GM12873 (cell line): ENCODE results near the gene NOP14.

Experiments used
- TF ChIP-seq, protein P1 (sequence below): IDR thresholded peaks from 2 replicates; pipeline ENCODE4 v1.5.1; 2012; ENCODE audit warnings: low read depth, mild to moderate bottlenecking, moderate library complexity, low read length, control low read depth; ENCODE audit not compliant: insufficient read depth; ENCODE audit errors: missing control alignments

The NOP14 gene

DNA sequence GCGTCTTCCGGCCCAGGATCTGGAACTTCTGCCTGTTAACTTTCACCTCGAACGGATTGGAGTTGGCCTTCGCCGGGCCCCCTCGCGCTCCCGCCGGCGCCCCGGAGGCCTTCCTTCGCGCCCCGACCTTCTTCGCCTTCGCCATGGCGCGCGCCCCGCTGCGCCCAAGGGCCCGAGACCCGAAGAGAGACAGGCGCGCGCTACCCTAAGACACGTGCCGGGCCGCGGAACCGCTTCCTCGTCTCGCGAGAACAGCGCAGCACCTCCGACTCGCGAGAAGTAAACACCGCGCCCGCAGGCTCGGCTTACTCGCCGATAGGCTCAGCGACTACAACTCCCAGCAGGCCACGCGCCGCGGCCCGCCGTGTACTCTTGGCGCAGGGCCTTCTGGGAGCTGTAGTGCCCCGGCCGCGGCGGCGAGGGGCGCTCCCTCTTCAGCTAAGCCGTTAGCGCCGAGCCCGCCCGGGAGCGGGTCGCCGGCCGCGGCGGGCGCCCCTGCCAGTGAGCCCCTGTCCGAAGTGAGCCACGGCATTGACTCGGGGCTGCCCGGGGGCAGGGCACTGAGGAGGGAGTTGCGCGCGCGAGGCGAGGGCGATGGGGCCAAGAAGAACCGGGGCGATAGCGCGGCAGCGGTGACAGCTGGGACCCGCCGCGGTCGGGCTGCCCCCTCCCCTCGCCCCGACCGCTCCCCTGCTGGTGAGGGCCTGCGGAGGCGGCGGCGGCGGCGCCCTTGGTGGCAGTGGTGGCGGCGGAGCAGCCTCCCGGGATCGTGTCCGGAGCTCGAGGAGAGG, at the start of gene NOP14, which contains the start of gene GRK4:
Gene NOP14 (minus strand): TSS at position 232 of the 791 bp plus-strand sequence. CDS start 87 bp downstream, at position 145.
Gene GRK4 (plus strand): TSS at position 397 of the 791 bp plus-strand sequence. CDS start 500 bp downstream, outside the sequence.
- TF ChIP-seq, protein P1, sequence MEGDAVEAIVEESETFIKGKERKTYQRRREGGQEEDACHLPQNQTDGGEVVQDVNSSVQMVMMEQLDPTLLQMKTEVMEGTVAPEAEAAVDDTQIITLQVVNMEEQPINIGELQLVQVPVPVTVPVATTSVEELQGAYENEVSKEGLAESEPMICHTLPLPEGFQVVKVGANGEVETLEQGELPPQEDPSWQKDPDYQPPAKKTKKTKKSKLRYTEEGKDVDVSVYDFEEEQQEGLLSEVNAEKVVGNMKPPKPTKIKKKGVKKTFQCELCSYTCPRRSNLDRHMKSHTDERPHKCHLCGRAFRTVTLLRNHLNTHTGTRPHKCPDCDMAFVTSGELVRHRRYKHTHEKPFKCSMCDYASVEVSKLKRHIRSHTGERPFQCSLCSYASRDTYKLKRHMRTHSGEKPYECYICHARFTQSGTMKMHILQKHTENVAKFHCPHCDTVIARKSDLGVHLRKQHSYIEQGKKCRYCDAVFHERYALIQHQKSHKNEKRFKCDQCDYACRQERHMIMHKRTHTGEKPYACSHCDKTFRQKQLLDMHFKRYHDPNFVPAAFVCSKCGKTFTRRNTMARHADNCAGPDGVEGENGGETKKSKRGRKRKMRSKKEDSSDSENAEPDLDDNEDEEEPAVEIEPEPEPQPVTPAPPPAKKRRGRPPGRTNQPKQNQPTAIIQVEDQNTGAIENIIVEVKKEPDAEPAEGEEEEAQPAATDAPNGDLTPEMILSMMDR, result no peak

DNA sequence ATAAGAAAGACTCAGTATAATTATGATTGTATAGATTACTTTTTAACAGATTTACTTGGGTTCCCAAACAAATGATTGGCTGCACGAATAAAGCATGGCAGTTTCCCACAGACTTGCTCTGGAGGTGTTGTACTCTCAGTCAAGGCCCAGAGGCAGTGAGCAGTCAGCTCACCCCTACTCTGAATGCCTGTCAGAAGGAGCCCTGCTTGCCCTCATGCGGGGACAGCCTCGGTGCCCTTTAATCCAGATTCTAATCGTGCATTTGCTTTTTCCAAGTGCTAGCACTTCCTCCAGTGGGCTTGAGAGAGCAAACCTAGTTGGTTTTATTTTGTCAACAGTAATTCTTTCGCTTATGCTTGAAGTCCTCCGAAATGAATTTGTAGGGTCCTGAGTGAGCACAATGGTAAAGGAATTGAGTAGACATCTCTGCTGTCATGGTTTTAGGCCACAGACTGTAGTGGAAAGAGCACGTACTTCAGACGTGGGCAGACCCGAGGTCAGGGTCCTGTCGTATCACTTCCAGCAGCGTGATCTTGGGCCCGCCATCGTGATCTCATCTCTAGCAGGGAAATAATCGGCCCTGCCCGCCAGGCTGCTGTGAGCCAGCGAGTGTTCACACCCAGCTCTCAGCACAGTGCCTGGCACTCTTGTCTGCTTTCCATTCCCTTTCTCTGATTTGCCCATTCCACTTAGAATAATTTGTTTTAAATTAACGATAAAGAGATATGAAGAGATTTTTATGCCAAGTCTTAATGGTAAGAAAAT, 48.4 kb upstream of the NOP14 start:
- TF ChIP-seq, protein P1, result no peak

DNA sequence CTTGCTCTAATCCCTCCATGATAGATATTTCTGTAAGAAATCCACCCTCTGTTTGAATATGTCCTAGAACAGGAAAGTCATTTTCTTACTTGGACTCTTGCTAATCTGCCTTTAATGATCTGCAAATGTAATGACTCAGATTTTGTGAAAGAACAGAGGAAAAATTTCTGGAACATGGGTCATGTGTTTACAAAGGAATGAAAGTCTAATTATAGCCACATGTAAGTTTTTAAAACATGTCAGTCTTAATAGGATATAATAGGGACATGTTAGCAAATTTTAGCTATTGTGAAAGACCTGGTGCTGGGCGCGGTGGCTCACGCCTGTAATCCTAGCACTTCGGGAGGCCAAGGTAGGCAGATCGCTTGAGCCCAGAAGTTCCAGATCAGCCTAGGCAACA, 47.8 kb upstream of the NOP14 start:
- TF ChIP-seq, protein P1, result no peak

DNA sequence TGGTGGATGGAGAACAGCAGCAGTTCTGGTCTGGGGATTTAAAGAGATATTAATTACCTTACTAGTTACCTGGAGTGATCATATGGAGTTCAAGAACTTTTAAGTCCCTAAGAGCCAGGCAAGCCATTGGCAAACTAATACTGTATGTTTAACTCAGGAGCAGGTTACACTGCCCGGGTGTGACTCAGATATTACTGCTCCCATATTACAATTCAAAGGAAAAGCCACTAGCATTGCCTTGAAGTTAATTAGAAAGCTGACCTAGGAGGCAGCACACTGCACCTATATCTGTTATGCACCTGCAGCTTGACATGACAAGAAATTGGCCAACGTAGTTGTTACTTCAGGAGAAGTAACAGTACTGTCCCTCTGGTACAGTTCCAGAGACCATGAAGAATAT, 47.4 kb upstream of the NOP14 start:
- TF ChIP-seq, protein P1, result no peak

DNA sequence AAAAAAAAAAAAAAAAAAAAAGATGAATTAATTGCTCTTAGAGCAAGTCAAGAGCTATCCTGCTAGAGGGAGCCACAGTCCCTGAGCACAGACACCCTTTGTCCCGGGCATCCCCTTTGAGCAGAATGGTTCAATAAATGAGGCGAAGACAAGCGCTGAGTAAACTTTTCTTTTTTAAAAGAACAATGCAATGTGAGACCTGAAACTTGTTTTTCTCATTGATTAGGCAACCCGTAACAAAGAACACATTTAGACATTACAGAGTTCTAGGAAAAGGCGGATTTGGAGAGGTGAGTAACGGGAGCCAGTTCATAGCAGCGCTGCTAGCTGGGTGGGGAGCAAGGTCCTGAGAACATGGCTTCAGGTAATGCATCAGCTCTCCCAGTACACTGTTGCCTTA, 46.2 kb upstream of the NOP14 start:
- TF ChIP-seq, protein P1, result peak; percentile 47

DNA sequence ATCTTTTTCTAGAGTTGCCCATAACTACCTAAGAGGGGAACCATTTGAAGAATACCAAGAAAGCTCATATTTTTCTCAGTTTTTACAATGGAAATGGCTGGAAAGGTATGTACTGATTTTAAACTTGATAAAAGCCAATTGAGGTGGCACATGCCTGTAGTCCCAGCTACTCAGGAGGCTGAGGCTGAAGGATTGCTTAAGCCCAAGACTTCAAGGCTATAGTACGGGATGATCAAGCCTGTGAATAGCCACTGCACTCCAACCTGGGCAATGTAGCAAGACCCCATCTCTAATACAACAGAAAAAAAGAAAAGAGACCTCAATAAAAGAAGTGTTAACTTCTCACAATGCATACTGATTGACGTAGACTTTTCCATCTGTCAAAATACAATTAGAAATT, 44.5 kb upstream of the NOP14 start:
- TF ChIP-seq, protein P1, result no peak

DNA sequence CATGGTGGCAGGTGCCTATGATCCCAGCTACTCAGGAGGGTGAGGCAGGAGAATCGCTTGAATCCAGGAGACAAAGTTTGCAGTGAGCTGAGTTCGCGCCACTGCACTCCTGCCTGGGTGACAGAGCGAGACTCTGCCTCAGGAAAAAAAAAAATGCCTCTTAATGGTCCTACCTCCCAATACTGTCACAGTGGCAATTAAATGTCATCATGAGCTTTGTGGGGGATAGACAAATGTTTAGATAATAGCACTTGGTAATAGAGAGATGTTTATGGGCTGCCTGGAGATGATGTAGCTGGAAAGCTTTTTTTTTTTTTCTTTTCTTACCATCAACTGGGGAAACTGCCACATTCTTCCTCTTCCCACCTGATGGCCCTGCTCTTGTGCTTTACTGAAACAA, 33.2 kb upstream of the NOP14 start:
- TF ChIP-seq, protein P1, result no peak
